ENCODE results near the gene HOXD10.

HOXD10 gene

DNA sequence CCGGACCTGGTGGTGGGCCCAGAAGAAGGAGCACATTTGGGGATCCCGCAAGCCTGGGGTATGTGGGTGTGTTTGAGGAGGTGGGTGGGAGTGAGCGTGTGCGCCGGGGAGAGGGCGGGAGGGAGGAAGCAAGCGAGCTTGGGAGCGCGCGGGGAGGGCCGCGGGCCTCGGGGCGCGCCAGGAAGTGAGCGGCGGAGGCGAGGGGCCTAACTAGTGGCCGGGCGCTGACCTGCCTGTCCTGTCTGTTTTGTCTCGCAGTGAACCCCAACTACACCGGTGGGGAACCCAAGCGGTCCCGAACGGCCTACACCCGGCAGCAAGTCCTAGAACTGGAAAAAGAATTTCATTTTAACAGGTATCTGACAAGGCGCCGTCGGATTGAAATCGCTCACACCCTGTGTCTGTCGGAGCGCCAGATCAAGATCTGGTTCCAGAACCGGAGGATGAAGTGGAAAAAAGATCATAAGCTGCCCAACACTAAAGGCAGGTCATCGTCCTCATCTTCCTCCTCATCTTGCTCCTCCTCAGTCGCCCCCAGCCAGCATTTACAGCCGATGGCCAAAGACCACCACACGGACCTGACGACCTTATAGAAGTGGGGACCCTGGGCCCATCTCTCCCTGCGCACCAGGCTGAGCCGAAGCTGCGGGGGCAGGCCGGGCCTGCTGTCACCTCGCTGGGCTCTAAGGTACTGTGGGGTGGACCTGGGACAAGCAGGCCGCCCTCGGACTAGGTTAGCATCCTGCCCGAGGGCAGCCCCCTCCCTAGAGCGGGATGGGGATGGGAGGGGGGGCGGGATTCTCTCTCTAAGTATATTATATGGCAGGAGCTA lies 36.0 kb downstream of the HOXD10 start:
- TF ChIP-seq, protein P1, sequence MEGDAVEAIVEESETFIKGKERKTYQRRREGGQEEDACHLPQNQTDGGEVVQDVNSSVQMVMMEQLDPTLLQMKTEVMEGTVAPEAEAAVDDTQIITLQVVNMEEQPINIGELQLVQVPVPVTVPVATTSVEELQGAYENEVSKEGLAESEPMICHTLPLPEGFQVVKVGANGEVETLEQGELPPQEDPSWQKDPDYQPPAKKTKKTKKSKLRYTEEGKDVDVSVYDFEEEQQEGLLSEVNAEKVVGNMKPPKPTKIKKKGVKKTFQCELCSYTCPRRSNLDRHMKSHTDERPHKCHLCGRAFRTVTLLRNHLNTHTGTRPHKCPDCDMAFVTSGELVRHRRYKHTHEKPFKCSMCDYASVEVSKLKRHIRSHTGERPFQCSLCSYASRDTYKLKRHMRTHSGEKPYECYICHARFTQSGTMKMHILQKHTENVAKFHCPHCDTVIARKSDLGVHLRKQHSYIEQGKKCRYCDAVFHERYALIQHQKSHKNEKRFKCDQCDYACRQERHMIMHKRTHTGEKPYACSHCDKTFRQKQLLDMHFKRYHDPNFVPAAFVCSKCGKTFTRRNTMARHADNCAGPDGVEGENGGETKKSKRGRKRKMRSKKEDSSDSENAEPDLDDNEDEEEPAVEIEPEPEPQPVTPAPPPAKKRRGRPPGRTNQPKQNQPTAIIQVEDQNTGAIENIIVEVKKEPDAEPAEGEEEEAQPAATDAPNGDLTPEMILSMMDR (IDR thresholded peaks at IDR 0.05; ENCODE audit: control insufficient read depth, insufficient read depth, low read depth, low read length, missing control alignments), result no peak
- DNase-seq (ENCODE audit: low read depth), result no peak
- no peak overlapping the region for H3K4me3 ChIP-seq (ENCODE audit: control insufficient read depth, low read depth, low read length)

DNA sequence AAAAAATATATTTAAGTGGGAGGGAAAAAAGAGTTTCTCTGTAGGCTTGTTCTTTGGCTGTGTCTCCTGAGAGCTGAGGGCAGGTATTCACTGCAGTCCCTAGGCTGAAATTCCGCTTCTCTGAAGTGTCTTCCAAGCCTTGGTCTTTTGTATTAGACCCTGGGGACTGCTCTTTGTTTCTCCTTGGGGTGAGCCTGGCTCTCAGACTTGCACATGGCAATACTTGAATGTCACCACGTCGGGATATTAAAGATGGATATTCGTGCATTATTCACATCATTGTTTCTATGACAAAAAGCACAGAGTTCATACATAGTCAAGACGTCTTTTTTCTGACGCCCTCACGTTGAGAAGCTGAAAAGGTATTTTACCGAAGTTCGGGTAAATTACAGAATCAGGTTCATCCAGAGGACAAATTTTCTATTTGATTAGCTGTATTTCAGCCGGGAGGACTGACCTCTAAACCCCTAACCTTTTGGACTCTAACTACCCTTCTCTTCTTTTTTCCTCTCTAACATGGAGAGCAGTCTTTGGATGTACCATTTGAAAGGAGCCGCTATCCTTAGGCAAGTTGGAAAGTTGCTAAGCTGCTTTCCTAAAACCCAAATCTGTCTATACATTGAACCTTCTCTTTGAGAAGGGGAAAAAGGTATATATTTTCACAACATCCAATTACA lies 38.1 kb downstream of the HOXD10 start:
- TF ChIP-seq, protein P1 (IDR thresholded peaks at IDR 0.05; ENCODE audit: control insufficient read depth, insufficient read depth, low read depth, low read length, missing control alignments), result no peak
- H3K4me3 ChIP-seq (ENCODE audit: control insufficient read depth, low read depth, low read length), result no peak overlapping the region

DNA sequence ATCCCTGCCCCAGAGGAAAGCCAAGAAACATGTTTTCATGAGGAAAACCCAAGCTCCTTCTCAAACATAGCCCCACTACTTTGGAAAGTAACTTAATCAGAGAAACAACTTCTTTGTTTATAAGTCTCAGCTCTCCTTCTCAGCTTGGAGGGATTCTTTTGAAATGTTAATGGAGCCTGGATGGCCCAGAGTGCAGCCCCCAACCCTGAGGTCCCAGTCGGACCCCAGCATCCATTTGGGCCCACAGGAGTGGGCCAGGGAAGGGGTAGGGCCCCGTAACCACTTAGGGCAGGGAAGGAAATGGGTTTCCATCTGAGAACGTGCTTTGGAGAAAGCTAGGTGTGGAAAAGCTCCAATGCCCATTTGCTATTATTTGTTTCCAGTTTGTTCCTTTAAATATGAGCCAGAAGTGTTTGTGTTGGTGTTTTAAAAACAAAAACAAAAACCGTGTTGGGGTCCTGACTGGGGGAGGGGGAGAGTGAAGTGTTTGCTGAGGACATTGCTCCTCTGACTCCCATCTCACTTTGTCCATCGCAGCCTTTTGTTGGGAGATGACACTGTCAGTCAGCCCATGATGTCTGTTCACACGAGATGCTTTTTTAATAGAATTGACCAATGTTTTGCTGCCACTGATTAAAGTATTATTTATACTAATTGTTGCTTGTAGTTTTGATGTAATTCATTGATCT lies 38.9 kb downstream of the HOXD10 start:
- TF ChIP-seq, protein P1 (IDR thresholded peaks at IDR 0.05; ENCODE audit: control insufficient read depth, insufficient read depth, low read depth, low read length, missing control alignments), result no peak
- DNase-seq (ENCODE audit: low read depth), result no peak
- no peak overlapping the region for H3K4me3 ChIP-seq (ENCODE audit: control insufficient read depth, low read depth, low read length)

More for the DNA sequence above, 38.1 kb downstream of the HOXD10 start:
- no peak for DNase-seq (ENCODE audit: low read depth)

DNA sequence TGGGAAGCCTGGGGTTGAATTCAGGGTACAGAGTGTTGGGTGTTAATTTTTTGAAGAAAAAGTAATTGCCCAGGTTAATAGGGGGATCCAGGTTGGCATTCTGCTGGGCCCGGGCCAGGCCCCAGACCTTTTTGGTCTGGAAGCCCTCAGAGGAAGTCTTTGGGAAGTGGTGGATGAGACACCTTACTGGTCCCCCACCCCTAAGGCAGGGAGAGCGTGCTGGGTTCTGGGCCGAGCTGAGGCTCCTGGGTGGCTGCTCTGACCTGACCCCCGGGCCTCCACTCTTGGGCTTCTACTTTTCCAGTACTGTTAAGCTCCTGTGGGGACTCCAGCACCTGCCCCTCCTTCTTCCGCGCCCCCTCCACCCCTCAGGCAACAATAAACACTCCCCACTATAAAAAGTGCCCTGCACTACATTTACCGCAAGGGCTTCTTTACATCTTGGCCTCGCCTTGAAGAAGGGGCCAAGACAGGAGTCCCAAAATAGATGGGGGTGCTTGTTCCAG lies 39.8 kb downstream of the HOXD10 start:
- H3K4me3 ChIP-seq (ENCODE audit: control insufficient read depth, low read depth, low read length), result no peak overlapping the region
- DNase-seq (ENCODE audit: low read depth), result no peak
- TF ChIP-seq, protein P1 (IDR thresholded peaks at IDR 0.05; ENCODE audit: control insufficient read depth, insufficient read depth, low read depth, low read length, missing control alignments), result no peak

DNA sequence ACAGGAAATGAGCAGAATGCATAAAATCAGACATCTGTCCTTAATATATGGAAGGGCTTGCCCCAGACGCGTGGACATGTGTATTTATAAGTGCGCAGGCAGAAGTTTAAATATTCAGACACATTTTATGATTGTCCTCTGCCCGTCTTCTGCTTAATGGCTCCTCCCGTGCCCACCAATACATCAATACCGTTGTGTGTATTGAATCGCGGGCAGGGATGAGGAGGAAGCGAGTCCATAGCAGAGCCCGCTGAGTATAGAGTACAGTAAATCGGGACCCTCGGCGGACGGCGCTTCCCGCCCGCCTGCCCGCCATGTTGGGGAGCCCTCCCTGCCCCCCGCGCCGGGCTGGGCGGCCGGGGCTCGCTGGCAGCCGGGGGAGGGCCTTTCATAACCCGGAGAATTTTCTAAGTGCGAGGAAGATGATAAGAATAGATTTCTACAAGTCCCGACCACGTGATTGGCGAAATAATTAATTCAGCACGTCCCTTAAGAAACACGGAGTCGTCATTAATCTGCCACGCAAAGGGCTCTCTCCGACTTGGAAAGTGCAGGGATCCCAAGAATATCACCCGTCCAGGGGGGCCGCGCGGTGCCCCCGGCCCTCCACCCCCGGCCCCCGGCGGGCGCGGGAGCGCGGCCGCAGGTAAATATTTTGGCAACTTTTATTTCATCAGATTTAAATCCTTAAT lies 40.4 kb downstream of the HOXD10 start, which contains the start of gene HOXD3:
HOXD3 (plus strand) TSS at position 501 of the 692 bp plus-strand sequence. CDS start 11,808 bp downstream, outside the sequence.
- H3K4me3 ChIP-seq (ENCODE audit: control insufficient read depth, low read depth, low read length), result no peak within 1 kb of the TSS
- DNase-seq (ENCODE audit: low read depth), result no peak
- TF ChIP-seq, protein P1 (IDR thresholded peaks at IDR 0.05; ENCODE audit: control insufficient read depth, insufficient read depth, low read depth, low read length, missing control alignments), result no peak
